KOPT-K1 (cell line): Measurements from ENCODE around the gene PTGR1.
"Not testable (repeated sequence)": the region's sequence is repeated elsewhere in the genome, so short reads cannot be mapped to it uniquely, and the experiment has no call there.

Source experiments
- H3K27ac ChIP-seq: fragments of 200-600 bp; sonication (generic); 2 replicates; pipeline ENCODE4 v1.5.1; 2016; ENCODE audit warnings: antibody characterized with exemption, mild to moderate bottlenecking, low read depth, low read length; ENCODE audit not compliant: poor library complexity, severe bottlenecking
- H3K36me3 ChIP-seq: fragments of 200-600 bp; sonication (generic); 2 replicates; pipeline ENCODE4 v1.5.1; 2017; ENCODE audit warnings: antibody characterized with exemption, mild to moderate bottlenecking, low read length, moderate library complexity; ENCODE audit not compliant: insufficient read depth
- H3K9me3 ChIP-seq: fragments of 200-600 bp; sonication (generic); 2 replicates; pipeline ENCODE4 v1.5.1; 2017; ENCODE audit warnings: antibody characterized with exemption, low read length, mild to moderate bottlenecking; ENCODE audit not compliant: insufficient read depth, poor library complexity, severe bottlenecking

Gene PTGR1

DNA sequence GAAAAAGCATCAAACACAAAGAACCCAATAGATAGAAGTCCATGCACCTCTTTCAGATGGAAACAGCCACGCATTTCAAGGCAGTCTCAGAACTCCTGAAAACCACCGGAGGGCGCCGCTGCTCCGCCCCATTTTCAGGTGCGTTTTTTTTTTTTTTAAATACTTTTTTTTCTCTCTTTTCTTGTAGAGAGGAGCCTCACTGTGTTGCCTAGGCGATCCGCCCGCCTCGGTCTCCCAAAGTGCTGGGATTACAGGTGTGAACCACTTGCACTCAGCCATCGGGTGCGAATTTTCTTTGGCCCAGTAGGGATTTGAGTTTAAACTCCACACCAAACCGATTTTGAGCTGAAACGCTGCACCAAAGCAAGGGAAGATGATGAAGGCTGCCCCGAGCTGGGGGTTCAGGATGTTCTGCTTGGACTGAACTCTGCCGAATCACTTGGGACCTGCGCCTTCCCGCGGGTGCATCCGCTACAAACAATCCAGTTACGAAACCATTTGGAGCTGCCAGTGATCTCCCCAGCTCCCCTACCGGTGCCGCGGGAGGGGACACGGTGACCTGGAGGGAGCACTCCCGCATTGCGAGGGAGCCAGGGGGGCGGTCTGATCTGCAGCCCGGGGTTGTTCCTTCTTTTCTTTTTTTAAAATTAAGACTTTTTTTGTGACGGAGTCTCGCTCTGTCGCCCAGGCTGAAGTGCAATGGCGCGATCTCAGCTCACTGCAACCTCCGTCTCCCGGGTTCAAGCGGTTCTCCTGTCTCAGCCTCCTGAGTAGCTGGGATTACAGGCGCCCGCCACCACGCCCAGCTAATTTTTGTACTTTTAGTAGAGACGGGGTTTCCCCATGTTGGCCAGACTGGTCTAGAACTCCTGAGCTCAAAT, 1.4 kb downstream of the PTGR1 start:
- Histone ChIP-seq H3K36me3 (no peaks in the 10 kb centered on the region), H3K27ac (no peak overlapping the region), H3K9me3 (no peaks in the 10 kb centered on the region)

DNA sequence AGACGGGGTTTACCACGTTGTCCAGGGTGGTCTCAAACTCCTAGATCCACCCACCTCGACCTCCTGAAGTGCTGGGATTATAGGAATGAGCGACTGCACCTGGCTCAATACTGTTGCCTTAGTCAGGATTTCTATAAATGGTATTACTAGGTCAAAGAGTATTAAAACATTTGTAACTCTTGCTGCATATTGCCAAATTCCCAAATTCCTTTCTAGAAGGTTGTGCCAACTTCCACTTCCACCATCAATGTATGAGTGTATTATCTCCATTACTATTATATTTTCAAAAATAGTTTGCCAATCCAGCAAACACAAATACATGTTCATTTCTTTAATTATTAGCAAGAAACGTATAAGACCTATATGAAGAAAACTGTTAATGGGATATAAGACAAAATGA, 10.6 kb downstream of the PTGR1 start:
- Histone ChIP-seq H3K9me3 (no peaks in the 10 kb centered on the region), H3K36me3 (no peaks in the 10 kb centered on the region), H3K27ac (no peak overlapping the region)

- Histone ChIP-seq H3K9me3 (no peaks in the 10 kb centered on the region), H3K36me3 (no peaks in the 10 kb centered on the region), H3K27ac (no peak overlapping the region)
Measured at GRCh38 chr9:111586378-111586777, 13.1 kb downstream of the PTGR1 start.

- H3K36me3 ChIP-seq: no peaks in the 10 kb centered on the region
- no peak overlapping the region for H3K27ac ChIP-seq
- H3K9me3 ChIP-seq: no peaks in the 10 kb centered on the region
Measured at GRCh38 chr9:111582888-111583287, 16.6 kb downstream of the PTGR1 start.

- Histone ChIP-seq H3K9me3 (peaks cover 23% of the 10 kb centered on the region), H3K27ac (no peak overlapping the region), H3K36me3 (no peaks in the 10 kb centered on the region)
Measured at GRCh38 chr9:111572950-111573604, 26.4 kb downstream of the PTGR1 start.

GRCh38 chr9:111568127-111568526, 31.3 kb downstream of the PTGR1 start:
- H3K9me3 ChIP-seq: peaks cover 25% of the 10 kb centered on the region
- not testable (repeated sequence) for H3K27ac ChIP-seq, H3K36me3 ChIP-seq

DNA sequence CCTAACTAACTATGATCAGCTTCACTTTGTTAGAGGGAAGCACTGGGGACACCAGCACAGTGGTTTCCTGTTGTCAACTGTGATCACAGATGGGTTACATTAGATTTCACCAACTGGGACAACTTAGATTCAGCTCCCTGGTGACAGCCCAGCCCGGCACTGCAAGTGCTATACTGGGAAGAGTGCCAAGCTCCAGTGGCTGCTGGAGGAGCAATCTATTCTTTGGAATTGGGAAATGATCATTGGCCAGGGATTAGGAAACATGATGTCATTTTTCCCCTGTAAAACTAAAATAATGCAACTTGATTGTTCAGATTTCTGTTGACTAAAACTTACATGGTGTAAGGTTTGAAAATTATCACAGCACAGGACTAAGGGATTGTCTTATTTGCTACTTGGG, 33.2 kb downstream of the PTGR1 start:
- Histone ChIP-seq H3K27ac (no peak overlapping the region), H3K36me3 (no peaks in the 10 kb centered on the region), H3K9me3 (peaks cover 25% of the 10 kb centered on the region)

DNA sequence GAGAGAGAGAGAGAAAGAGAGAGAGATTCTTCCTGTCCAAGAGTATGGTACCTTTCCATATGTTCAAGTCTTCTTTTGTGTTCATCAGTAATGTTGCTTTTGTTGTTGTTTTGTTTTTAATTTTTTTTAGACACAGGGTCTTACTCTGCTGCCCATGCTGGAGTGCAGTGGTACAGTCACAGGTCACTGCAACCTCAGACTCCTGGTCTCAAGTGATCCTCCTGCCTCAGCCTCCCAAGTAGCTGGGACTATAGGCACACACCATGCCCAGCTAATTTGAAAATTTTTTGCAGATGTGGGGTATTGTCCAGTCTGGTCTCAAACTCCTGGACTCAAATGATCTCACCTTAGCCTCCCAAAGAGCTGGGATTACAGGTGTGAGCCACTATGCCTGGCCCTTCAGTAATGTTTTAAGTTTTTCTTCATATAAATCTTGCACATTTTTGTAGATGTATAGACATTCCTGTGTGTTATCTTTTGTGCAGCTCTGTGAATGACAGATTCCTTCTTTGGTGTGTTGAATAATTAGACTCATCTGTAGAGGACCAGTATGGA, 38.2 kb downstream of the PTGR1 start:
- Histone ChIP-seq H3K9me3 (peaks cover 5% of the 10 kb centered on the region), H3K36me3 (no peaks in the 10 kb centered on the region), H3K27ac (no peak overlapping the region)

DNA sequence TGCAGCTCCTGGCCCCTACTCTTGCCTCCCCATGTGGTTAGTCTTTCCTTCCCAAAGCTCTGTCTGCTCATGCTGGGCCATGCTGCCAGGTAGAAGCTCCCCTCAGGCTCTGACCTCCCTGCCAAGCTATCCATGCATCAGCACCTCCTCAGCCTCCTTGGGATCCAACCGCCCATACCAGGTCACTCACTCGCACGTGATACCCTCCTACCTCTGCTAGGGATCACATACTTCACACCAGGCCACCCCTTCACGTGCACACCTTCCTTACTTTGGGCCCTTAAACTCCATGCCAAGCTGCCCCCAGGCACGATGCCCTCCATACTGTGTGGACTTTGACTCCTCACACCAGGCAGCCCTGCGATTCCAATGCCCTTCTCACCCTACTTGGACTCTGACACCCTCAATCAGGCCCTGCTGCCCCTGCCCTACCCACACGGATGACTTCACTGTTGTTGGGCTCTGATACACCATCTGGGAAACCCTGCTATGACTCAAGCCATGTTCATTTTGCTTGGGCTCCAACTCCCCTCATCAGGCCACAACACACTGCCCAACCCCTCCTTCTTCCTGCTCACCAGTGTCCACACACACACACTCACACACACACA, 40.3 kb downstream of the PTGR1 start:
- Histone ChIP-seq H3K27ac (no peak overlapping the region), H3K36me3 (no peaks in the 10 kb centered on the region), H3K9me3 (peaks cover 5% of the 10 kb centered on the region)

DNA sequence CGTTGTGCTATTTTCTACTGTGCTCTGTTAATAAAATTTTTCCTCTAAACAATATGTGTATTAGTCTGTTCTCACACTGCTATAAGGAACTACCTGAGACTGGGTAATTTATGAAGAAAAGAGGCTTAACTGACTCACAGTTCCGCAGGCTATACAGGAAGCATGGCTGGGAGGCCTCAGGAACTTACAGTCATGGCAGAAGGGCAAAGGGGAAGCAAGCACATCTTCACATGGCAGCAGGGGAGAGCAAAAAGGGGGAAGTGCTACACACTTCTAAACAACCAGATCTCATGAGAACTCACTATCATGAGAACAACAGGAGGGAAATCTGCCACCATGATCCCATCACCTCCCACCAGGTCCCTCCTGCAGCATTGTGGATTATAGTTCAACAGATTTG, 44.0 kb downstream of the PTGR1 start:
- H3K9me3 ChIP-seq, H3K36me3 ChIP-seq, H3K27ac ChIP-seq: not testable (repeated sequence)

DNA sequence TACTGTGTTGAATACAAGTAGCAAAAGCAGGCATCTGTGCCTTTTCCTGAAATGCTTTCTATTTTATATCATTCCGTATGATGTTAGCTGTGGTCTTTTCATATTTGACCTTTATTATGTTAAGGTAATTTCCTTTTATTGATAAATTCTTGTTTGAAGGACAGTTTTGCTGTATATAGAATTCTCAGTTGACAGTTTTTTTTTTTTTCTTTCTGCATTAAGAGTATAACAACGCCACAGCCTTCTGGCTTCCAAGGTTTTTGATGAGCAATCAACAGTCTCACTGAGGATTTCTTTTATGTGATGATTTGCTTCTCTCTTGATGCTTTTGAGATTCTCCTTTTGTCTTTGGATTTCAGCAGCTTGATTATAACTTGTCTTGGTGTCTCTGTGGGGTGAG, 50.8 kb downstream of the PTGR1 start:
- Histone ChIP-seq H3K27ac (no peak overlapping the region), H3K36me3 (no peaks in the 10 kb centered on the region), H3K9me3 (peaks cover 39% of the 10 kb centered on the region)

DNA sequence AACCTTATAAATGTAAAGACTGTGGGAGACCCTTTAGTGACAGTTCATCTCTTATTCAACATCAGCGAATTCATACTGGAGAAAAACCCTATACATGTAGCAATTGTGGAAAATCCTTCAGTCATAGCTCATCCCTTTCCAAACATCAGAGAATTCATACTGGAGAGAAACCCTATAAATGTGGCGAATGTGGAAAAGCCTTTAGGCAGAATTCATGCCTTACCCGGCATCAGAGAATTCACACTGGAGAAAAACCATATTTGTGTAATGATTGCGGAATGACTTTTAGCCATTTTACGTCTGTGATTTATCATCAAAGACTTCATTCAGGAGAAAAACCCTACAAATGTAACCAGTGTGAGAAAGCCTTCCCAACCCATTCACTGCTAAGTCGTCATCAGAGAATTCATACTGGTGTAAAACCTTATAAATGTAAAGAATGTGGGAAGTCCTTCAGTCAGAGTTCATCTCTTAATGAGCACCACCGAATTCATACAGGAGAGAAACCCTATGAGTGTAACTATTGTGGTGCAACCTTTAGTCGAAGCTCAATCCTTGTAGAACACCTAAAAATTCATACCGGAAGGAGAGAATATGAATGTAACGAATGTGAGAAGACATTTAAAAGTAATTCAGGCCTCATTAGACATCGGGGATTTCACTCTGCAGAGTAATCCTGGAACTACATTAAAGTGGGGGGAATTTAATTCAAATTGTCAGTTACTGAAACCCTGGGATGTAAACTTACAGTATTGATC, 56.8 kb downstream of the PTGR1 start:
- no peaks in the 10 kb centered on the region for H3K36me3 ChIP-seq
- no peak overlapping the region for H3K27ac ChIP-seq
- peaks cover 54% of the 10 kb centered on the region for H3K9me3 ChIP-seq

DNA sequence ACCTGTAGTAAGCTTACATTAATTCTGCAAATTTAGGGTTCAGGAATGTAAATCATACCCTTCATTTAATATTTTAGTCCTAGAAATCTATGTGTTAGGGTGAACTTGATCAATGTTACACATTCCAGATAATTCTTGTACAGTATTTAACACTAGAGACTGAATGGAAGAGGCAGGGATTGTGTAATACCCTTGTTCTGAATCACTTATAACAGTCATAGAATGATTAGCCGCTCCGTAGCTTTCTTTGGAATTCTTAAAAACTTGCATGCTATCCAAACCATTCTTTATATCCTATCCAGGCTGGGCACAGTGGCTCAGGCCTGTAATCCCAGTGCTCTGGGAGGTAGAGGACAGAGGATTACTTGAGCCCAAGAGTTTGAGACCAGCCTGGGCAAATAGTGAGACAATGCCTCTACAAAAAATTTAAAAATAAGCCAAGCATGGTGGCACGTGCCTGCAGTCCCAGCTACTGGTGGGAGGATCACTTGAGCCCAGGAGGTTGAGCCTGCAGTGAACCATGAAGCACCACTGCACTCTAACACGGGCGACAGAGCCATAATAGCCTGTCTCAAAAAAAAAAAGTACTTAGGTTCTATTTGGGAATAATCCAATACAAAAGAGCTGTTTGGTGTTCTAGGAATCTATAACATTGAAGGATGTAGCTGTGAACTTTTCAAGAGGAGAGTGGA, 66.2 kb downstream of the PTGR1 start:
- no peaks in the 10 kb centered on the region for H3K9me3 ChIP-seq
- H3K27ac ChIP-seq: no peak overlapping the region
- no peaks in the 10 kb centered on the region for H3K36me3 ChIP-seq

DNA sequence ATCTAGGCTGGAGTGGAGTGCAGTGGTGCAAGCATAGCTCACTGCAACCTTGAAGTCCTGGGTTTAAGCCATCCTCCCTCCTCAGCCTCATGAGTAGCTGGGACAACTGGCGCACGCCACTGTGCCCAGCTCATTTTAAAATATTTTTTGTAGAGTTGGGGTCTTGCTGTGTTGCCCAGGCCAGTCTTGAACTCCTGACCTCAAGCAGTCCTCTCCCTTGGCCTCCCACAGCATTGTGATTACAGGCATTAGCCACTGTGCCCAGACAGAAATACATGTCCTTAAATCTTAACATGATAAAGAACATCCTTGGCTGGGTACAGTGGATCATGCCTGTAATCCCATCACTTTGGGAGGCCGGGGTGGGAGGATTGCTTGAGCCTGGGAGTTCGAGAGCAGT, 67.7 kb downstream of the PTGR1 start:
- Histone ChIP-seq H3K9me3 (no peaks in the 10 kb centered on the region), H3K27ac (no peak overlapping the region), H3K36me3 (no peaks in the 10 kb centered on the region)
